OCI-LY1 (cell line): ENCODE data around the gene TMEM222.

Experiments used
- EZH2 ChIP-seq: fragments of 200-600 bp; sonication (generic), shearing (Covaris generic); IDR thresholded peaks from 2 replicates; pipeline ENCODE4 v1.8.0; 2017; ENCODE audit warnings: borderline replicate concordance, mixed run types, mild to moderate bottlenecking, antibody characterized with exemption, low read length, moderate library complexity, mixed read lengths
- TF ChIP-seq, protein P1 (sequence below): fragments of 200-600 bp; sonication (generic), shearing (Covaris generic); IDR thresholded peaks from 2 replicates; pipeline ENCODE4 v1.5.1; 2017; ENCODE audit warnings: mild to moderate bottlenecking, antibody characterized with exemption, low read length, moderate library complexity, mixed read lengths

DNA sequence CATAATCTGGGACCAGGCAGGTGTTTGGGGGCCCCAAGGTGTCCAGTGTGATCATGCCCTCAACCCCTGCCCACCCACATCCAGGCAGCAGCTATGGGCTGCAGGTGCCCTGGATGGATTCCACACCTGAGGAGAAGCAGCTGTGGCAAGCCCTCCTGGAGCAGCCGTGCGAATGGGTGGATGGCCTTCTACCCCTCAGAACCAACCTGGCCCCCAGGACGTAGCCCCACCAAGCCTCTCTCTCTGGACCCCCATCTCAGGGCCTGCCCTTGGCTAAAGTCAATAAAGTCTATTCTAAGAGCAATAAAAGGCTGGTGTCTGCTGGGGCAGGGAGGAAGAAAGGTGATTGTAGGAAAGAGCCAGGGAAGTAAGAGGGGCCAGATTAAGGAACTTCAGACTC, 31.7 kb downstream of the TMEM222 start:
- TF ChIP-seq, protein P1, sequence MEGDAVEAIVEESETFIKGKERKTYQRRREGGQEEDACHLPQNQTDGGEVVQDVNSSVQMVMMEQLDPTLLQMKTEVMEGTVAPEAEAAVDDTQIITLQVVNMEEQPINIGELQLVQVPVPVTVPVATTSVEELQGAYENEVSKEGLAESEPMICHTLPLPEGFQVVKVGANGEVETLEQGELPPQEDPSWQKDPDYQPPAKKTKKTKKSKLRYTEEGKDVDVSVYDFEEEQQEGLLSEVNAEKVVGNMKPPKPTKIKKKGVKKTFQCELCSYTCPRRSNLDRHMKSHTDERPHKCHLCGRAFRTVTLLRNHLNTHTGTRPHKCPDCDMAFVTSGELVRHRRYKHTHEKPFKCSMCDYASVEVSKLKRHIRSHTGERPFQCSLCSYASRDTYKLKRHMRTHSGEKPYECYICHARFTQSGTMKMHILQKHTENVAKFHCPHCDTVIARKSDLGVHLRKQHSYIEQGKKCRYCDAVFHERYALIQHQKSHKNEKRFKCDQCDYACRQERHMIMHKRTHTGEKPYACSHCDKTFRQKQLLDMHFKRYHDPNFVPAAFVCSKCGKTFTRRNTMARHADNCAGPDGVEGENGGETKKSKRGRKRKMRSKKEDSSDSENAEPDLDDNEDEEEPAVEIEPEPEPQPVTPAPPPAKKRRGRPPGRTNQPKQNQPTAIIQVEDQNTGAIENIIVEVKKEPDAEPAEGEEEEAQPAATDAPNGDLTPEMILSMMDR, result no peak
- no peak for TF ChIP-seq EZH2
